GM12892 (cell line): ENCODE results near the gene IER3.

ENCODE experiments used
- DNase-seq: peaks from one replicate; pipeline ENCODE4 v3.0.0; 2011; ENCODE audit not compliant: insufficient read length
- FAIRE-seq: peaks from 2 replicates; lab custom pipeline; 2011; peaks lifted over from hg19 to GRCh38; lab: Jason Lieb, UNC
- POLR2A ChIP-seq: IDR thresholded peaks from 2 replicates; pipeline ENCODE4 v1.6.1; 2011; ENCODE audit warnings: low read depth, low read length, control low read depth
- POLR2AphosphoS5 ChIP-seq: IDR thresholded peaks from 2 replicates; pipeline ENCODE4 v1.6.1; 2011; ENCODE audit warnings: low read depth, low read length, control low read depth
- TAF1 ChIP-seq: IDR thresholded peaks from 2 replicates; pipeline ENCODE4 v1.6.1; 2011; ENCODE audit warnings: low read depth, mild to moderate bottlenecking, control low read depth, low read length, borderline replicate concordance

IER3 gene

GRCh38 chr6:30752157-30752927 is 8.0 kb upstream of the IER3 start:
- FAIRE-seq, result no peak
- DNase-seq, result no peak
- no peak for TF ChIP-seq POLR2A
- no peak for TF ChIP-seq TAF1
- TF ChIP-seq POLR2AphosphoS5, result no peak

GRCh38 chr6:30750379-30750668 is 6.0 kb upstream of the IER3 start:
- no peak for FAIRE-seq
- TF ChIP-seq TAF1 (no peak), POLR2AphosphoS5 (no peak), POLR2A (no peak)
- DNase-seq, result no peak

GRCh38 chr6:30749554-30750378 is 5.4 kb upstream of the IER3 start:
- FAIRE-seq, result no peak
- no peak for DNase-seq

GRCh38 chr6:30748851-30749540 is 4.6 kb upstream of the IER3 start:
- FAIRE-seq, result no peak
- TF ChIP-seq POLR2AphosphoS5, result no peak
- TF ChIP-seq POLR2A, result no peak
- no peak for TF ChIP-seq TAF1
- DNase-seq, result no peak

More at GRCh38 chr6:30749554-30750378, 5.4 kb upstream of the IER3 start:
- no peak for TF ChIP-seq TAF1
- TF ChIP-seq POLR2A, result no peak
- TF ChIP-seq POLR2AphosphoS5, result no peak

- no peak for FAIRE-seq
Observed at GRCh38 chr6:30747902-30748769, 3.8 kb upstream of the IER3 start.

GRCh38 chr6:30747300-30747687 is 2.9 kb upstream of the IER3 start:
- FAIRE-seq (no peak), DNase-seq (no peak)
- no peak for TF ChIP-seq POLR2A
- TF ChIP-seq TAF1, result no peak
- no peak for TF ChIP-seq POLR2AphosphoS5

More at GRCh38 chr6:30747902-30748769, 3.8 kb upstream of the IER3 start:
- TF ChIP-seq POLR2A (no peak), TAF1 (no peak), POLR2AphosphoS5 (no peak)
- no peak for DNase-seq

GRCh38 chr6:30743099-30744053 is 971 bp downstream of the IER3 start:
- TF ChIP-seq POLR2AphosphoS5, result 0 out of 2 replicates have a peak, but pooled peaks have one; percentile 2
- TF ChIP-seq TAF1, result no peak
- DNase-seq, result no peak
- FAIRE-seq, result no peak

GRCh38 chr6:30742316-30743098 is 1.8 kb downstream of the IER3 start, which contains the start of gene FLOT1:
Gene FLOT1, minus strand, starts transcription at chr6:30742687. Its CDS starts 498 bp downstream, at chr6:30742189.
- peak; percentile 85 for FAIRE-seq
- peak; percentile 95 for DNase-seq
- TF ChIP-seq TAF1, result 0 out of 2 replicates have a peak, but pooled peaks have one; percentile 16
- TF ChIP-seq POLR2AphosphoS5, result peak; percentile 59; the same call in 1 of the 2 replicates
- TF ChIP-seq POLR2A, result peak; percentile 77; the same call in 1 of the 2 replicates

GRCh38 chr6:30741789-30742315 is 2.5 kb downstream of the IER3 start:
- no peak for DNase-seq
- peak; percentile 44 for FAIRE-seq
- TF ChIP-seq POLR2AphosphoS5 (peak; percentile 83), TAF1 (no peak), POLR2A (0 out of 2 replicates have a peak, but pooled peaks have one; percentile 14)
